ENCODE data around the gene RPS6KA5. TPM values are rescaled to one million over a fixed set of nuclear protein-coding genes. Genes with fewer than 3 reads are reported as not detected.
"Not testable (repeated sequence)": the region's sequence is repeated elsewhere in the genome, so short reads cannot be mapped to it uniquely, and the experiment has no call there.

The RPS6KA5 gene
- total RNA-seq, 1 donor from 2014 or later, result 2.0 TPM

- DNase-seq (ENCODE audit: extremely low read depth, low read depth, low spot score), result no peak
Measured at GRCh38 chr14:91068642-91069041, 8.2 kb upstream of the RPS6KA5 start.

GRCh38 chr14:91067186-91067585 is 6.7 kb upstream of the RPS6KA5 start:
- no peak for DNase-seq (ENCODE audit: extremely low read depth, low read depth, low spot score)

- no peak for DNase-seq (ENCODE audit: extremely low read depth, low read depth, low spot score)
Measured at GRCh38 chr14:91065266-91065665, 4.8 kb upstream of the RPS6KA5 start.

GRCh38 chr14:91063119-91063518 is 2.7 kb upstream of the RPS6KA5 start:
- no peak for DNase-seq (ENCODE audit: extremely low read depth, low read depth, low spot score)

- DNase-seq (ENCODE audit: extremely low read depth, low read depth, low spot score), result no peak
Measured at GRCh38 chr14:91062600-91062999, 2.2 kb upstream of the RPS6KA5 start.

DNA sequence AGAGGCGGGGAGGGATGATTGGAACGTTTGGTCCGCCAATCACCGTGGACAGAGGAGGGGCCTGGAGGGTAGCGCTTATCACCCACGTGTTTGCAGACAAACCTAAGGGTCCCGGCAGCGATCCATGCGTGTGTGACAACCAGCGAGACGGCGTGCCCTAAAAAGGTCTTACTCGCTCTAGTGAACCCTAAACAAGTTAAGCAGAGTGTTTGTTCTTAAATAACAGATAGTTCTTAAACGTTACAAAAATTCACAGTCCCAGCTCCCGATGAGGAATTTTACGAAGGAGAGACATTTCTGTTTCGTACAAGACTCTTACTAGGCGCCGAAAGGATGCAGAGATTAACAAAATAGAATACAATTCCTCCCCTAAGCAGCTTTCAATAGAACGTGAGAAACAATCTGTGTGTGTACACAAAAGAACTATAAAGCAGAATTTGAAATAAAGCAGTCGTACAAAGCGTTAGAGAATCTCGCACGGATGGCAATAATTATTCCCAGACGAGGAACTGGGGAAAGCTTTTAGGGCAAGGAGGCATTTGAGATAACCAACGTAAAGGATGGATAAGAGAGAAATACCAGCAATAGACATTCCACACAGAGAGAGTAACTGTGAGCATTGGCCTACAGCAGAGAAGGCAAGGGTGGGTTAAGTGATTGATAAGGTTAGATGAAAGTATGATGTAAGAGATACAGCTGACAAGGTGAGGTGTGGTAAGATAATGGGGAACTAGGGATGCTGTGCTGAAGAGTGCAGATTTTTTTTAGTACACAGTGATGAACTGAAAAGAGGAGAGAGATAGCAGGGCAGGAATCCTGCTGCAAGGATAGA is 831 bp upstream of the RPS6KA5 start:
- no peak for DNase-seq (ENCODE audit: extremely low read depth, low read depth, low spot score)

DNA sequence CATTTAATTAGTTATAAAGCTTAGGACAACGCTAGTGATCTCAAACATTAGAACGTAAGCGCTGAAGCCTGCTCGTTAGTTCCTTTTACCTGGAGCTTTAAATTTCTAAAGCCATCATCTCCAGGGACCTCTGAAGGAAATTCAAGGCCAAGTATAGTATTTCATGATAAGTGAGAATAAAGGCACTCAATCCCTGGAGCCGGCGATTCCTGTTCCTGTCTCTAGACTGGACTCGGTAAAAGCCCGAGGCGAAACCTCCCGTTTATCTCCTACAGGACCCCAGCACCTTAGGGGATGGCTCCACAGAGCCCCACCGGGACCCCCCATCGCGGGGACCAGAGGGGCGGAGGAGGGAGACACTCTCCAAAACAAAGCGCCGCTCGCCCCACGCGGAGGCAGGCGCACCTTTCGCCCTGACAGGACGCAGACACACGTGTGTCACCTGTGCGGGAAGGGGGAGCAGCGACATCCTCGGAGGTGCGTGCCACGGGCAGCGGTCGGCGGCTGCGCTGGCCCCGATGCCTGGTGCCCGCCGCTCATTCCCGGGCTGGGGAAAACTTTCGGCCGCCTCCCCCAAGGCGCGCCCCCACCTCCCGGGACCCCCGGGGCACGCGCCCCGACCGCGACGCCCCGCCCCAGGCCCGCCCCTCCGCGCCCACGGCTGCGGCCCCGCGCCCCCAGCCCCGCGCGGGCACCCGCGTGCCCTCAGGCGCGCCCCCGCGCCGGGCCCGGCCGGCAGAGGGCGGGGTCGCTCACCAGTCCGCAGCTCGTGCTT is 678 bp downstream of the RPS6KA5 start:
- no peak for DNase-seq (ENCODE audit: extremely low read depth, low read depth, low spot score)

GRCh38 chr14:91058042-91058581 is 2.3 kb downstream of the RPS6KA5 start:
- peak; percentile 39 for DNase-seq (ENCODE audit: extremely low read depth, low read depth, low spot score)

DNA sequence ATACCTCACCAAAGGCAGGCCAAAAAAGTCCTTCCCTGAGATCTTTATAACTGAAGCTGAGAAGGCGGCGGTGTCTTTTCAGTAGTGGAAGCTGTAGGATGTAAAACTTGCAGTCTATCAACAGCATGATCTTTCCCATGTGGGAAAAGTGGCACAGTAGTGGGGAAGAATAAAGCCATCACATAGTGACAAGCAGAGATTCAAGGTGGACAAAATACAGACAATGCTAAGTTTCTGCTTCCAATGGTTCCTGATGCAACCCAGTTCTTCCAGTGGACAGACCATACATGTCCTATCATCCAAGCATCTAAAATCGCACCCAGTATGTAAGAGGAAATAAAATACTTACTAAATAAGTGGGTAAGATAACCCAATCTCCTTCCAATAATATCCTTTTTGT is 4.1 kb downstream of the RPS6KA5 start:
- no peak for DNase-seq (ENCODE audit: extremely low read depth, low read depth, low spot score)

GRCh38 chr14:91055016-91055415 is 5.4 kb downstream of the RPS6KA5 start:
- no peak for DNase-seq (ENCODE audit: extremely low read depth, low read depth, low spot score)

DNA sequence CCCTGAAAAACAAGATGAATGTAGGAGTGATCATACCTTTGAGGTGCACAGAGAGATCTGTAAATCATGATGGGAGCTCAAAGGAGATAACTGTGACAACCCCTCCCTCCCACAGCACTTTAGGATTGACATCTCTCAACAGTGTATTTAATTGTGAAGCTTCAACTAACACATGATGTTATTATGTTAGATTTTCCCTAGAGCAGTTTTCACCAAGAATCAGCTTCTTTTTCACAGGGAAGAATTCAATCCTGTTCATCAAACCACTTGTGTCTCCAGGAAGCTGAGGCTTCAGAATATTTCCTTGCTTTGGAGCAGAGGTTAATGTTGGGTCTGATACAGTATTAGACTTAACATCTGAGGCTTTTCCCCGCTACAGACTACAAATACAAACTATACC is 11.8 kb downstream of the RPS6KA5 start:
- DNase-seq (ENCODE audit: extremely low read depth, low read depth, low spot score), result no peak

DNA sequence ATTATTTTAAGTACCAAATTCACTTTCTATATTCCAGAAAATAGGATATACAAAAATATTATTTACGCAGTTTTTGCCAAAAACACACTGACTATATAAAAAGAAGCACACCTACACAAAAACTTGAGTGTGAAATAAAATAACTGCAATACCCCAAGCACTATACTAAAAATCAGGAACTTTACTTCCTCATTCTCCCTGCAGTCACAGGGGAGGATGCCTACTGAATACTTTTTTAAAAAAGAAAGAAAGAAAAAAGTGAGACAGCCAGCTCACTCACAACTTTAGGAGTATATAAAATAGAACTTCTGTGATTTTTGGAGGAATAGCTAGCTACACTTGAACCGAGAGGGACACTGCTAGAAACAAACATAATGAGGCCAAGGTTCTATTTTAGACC is 12.2 kb downstream of the RPS6KA5 start:
- no peak for DNase-seq (ENCODE audit: extremely low read depth, low read depth, low spot score)

- DNase-seq (ENCODE audit: extremely low read depth, low read depth, low spot score), result no peak
Measured at GRCh38 chr14:91047174-91047753, 13.2 kb downstream of the RPS6KA5 start.

DNA sequence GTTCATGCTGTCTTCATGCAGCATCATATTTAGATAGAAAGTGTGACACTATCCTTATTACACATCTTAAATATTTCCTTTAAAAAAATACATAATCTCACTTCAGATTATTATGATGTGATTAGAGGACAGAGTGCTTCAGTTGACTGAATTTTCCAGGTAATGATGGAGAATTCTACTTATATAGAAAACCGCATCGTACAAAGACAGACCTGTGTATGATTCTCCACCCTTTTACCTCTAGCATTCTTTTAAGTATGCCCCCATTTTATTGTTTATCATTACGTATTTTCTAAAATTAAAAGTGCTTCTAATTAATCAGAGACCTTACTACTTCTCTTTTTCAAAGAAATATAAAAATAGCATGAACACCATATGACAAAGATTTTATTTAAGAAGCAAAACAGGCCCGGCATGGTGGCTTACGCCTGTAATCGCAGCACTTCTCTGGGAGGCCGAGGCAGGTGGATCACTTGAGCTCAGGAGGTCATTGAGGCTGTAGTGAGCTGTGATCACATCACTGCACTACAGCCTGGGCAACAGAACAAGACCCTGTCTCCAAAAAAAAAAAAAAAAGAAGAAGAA is 13.9 kb downstream of the RPS6KA5 start:
- no peak for DNase-seq (ENCODE audit: extremely low read depth, low read depth, low spot score)

GRCh38 chr14:91041450-91041849 is 19.0 kb downstream of the RPS6KA5 start:
- no peak for DNase-seq (ENCODE audit: extremely low read depth, low read depth, low spot score)

DNA sequence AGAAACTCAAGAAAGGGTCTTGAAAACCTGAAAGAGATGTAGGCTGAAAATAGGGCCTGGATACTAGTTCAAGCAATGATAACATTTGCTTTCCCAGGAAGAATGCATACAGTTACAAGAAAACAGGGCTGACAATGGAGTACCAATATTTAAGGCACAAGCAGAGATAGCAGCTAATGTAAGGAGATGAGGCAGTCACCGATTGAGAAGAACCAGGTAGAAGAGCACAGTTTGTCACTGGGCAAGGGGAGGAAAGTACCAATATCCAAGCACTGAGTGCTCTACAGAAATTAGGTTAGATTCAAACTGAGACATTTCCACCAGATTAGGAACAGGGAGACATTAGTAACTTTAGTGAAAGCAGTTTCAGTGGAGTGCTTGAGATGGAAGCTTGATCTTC is 19.9 kb downstream of the RPS6KA5 start:
- DNase-seq (ENCODE audit: extremely low read depth, low read depth, low spot score), result no peak

- no peak for DNase-seq (ENCODE audit: extremely low read depth, low read depth, low spot score)
Measured at GRCh38 chr14:91038439-91038838, 22.0 kb downstream of the RPS6KA5 start.

DNA sequence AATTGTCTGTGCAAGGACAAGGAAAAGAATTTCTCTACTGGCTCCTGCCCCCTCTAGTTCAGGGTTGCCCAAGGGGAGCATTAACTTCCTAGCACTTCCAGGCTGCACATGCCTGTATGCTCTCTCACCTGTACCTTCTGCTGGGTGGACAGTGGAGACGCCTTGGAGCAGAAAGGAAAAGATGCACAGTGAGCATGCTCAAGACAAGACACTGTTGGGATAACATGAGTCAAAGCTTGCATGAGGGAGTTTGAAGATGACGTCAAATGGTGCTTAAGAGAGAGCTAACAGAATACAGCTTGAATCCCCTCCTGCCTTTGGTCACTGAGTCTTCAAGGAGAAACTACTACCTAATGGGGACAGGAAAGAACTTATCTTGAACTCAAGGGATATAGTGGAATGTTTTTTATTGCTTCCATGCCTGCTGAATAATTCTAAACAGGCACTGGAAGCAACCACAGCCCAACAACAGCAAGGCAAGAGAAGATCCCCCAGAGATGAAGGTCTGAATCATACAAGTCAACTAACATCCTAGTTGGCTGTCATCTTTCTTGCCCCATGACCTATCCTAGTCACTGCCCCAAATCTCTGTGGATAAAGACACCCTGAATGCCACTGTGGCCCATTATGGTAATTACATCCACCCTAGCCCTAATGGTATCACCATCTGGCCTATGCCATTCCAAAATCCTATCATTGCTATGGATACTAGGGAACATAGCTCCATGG is 23.5 kb downstream of the RPS6KA5 start:
- no peak for DNase-seq (ENCODE audit: extremely low read depth, low read depth, low spot score)

DNA sequence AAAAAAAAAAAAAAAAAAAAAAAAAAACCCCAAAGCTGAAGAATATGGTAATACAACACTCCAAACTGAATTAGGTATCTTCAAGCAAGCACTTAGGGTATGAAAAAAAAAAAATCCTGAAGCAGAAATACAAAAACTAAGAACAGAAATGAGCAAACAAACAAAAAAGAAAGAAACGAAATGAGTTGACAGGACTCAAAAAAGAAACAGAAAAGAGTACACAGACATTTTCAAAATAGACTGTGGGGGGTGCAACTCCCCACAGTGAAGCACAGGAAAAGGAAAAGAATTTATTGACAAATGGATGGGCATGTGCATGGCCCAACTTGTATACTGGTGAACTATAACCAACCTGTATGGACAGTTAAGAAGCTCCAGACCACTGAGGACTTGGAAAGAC is 24.6 kb downstream of the RPS6KA5 start:
- no peak for DNase-seq (ENCODE audit: extremely low read depth, low read depth, low spot score)

- not testable (repeated sequence) for DNase-seq (ENCODE audit: extremely low read depth, low read depth, low spot score)
Measured at GRCh38 chr14:91034379-91034778, 26.1 kb downstream of the RPS6KA5 start.
